HG02870 (cell line): ENCODE data around the gene EPHB1.

Source experiments
- ATAC-seq: cut with Tn5 transposase; IDR thresholded peaks from one replicate; pipeline ENCODE4 v1.9.1; 2021; ENCODE audit warnings: mild to moderate bottlenecking, moderate library complexity; ENCODE audit not compliant: unreplicated experiment

The EPHB1 gene

DNA sequence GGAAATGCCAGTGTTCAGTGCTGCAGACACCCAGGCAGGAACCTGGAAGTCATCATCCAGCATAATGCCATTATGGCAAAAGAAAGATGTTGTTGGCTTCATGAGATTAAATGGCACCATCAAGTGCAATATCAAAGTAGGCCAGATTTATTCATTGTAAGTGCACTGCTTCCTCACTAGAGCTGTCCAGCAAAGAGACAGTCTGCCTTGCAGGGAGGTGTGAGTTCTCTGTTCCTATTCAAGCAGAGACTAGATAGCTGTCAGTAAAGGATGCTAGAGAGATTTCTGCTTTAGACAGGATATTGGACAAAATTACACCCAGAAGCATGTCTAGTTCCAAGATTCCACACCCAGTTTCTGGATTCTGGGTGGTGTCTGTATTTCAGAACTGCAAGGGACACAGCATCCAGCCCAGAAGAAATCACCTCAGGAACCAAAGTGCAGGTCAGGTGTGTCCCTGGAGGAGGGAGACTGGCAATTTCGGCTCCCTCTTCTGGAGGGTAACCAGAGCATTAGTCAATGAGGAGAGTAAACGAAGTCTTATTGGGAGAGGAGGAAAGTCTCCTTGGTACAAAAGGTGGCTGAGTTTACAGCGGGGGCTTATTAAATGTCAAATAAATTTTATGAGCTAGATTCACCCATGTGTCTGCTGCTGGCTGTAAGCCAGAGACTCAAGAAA is 377.3 kb downstream of the EPHB1 start:
- no peak for ATAC-seq

DNA sequence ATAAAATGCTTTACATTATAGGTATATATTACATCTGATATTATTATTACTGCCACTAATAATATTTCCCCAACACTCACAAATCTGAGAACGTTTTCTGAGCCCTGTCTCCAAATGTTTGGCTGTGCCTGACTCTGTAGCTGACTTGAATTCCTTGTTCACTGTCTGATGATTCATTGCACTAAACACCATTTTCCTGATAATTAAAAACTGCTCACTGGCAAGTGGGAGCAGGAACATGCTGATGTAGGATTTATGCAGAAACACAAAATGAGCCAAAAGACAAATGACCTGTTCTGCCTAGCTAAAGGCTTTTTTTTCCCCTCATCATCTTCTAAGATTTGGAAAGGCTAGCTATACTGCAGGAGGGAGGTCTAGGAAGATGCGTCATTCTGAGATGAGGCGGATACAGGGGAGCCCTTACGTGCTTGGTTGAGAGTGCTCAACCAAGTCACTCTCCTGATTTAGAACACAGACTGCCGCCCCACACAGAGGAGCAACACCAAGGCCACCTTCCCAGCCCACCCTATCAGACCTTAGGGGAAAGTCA is 380.7 kb downstream of the EPHB1 start:
- no peak for ATAC-seq

DNA sequence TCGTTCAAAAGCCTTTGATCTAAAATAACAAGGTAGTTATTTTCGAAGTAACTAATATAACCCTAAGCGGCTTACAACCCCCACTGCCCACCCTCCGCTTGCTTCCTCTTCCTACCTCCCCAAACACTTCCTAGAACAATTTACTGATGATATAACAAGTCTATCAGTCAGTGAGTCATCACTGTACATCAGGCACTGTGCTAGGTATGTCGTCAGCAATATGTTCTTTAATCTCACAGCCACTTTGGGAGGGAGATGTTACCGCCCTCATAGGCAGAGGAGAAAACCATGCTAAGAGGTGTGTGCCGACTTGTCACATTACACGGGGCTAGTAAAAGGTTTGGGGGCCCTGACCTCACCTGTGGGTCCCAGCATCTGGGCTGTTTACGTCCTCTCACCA is 381.8 kb downstream of the EPHB1 start:
- ATAC-seq = no peak

DNA sequence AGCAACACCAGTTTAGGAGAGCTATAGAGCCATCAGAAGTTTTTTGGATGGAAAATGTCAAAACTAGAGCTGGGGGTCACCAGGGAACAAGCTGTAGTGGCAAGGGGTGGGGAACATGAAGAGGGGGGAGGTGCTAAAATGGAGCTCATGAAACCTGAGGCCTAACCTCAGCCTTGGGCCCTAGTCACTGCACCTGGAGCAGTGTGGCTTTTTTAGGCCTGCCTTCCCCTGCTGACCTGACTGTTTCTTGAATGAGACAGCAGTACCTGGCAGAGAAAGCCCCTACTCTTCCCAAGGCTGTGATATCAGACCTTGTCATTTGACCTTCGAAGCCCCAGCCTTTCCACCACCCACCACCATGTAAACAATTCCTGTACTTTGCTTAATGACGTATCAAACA is 383.5 kb downstream of the EPHB1 start:
- no peak for ATAC-seq

DNA sequence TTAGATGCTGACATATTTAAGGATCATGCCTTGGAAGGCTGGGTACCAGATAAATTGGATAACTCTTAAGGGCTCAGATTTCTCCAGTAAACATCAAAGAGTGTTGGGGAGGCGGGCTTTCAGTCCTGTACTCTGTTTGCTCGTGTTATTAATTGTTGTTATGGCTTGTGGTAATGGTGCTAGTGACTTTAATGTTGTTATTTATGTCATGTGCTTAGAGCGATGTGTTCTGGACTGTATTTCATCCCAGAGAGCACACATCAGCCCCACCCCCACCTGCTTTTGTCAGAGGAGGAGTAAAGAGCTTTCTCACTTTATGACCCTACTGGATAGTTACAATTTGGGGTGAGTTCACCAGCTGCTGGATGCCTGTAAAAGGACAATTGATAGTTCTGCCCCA is 386.3 kb downstream of the EPHB1 start:
- no peak for ATAC-seq

DNA sequence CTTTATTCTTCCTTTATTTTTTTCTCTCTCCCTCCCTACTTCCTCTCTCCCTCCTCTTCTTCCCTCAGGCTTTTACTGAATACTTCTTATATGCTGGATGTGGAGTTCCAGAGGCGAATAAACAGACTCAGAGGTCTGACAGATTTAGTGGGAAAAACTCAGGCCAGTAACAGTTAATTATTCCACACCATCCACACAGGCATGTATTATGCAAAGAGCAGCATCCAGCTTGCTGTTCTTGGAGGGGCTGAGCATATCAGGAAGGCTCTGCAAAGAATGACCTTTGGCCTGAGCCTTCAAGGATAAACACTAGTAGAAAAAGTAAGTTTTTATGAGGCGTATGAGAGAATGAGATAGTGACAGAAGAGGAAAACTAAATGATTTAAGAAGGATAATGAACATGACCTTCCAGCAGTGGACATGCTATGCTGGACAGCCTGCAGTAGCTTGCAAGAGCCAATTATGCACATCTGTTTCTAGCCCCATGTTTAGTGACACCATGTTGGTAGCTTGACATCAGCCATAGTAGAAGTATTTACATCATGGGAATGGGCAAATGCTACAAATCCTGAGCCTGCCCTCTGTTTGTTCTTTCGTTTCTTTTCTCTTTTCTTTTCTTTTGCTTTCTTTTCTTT is 387.4 kb downstream of the EPHB1 start:
- ATAC-seq = no peak

DNA sequence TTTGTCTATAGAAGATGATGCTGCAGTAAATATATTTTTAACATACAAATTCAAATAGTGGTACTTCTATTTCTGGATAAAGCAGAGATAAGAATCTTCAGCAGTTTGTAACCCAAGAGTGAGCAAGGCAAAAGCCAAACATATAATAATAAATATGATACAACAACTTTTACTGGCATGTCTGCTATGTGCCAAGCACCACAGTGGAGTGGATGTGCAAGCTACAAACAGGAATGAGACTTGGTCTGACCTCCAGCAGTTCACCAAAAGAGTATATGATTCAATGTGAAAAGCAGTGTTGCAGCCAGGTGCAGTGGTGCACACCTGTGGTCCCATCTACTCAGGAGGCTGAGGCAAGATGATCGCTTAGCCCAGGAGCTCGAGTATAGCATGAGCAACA is 395.6 kb downstream of the EPHB1 start:
- ATAC-seq = no peak

DNA sequence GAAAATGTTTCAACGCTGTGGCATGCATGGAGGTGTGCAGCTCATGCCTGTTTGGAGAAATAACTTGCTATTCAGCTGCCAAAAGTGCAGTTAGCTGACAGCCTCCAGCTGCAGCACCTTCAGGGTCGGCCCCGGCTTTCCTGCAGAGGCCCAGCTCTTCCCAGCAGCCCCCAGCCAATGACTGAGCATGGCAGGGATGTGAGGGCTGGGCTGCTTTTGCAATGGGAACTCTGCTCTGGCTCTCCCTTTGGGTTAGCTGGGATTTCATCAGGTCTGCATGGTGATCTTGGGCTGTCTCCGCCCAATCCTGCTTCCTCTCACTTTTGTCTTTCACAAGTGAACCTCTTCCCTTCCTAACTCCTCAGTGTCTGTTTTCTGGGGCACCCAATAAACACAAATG is 396.6 kb downstream of the EPHB1 start:
- no peak for ATAC-seq

DNA sequence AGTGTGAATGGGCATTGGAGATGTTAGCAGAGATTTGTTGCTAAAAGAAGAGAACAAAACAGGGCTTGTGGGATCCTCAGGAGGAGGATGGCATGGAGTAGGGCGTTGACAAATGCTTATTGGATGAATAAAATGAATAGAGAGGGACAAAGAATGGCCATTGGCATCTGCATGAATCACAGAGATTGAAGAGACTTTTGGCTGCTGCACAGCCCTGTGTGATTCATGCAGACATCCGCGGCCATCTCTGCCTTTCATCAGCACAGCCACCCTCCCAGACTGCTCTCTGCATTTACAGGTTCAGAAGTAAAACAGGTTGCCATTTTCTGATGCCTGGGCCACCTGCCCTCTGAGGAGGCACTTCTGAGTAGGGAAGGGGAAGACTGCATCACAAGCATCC is 397.9 kb downstream of the EPHB1 start:
- ATAC-seq = no peak

DNA sequence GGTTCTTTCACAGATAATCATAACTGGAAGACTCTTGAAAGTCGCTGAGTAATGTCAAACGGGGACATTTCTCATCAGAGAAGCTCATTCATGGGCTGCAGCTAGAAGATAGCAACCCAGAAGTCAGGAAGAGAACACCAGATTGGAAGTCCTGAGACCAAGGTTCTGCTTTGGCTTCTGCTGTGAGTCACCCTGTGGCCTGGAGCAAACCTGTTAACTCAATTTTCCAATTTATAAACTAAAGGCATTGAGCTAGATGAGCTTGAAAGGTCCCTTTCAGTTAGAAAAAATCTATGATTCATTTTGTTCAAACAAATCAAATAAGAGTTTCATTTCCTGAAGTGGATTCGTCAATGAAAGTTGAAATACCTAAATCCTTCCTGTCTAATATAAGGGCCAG is 402.2 kb downstream of the EPHB1 start:
- peak; percentile 76 for ATAC-seq

DNA sequence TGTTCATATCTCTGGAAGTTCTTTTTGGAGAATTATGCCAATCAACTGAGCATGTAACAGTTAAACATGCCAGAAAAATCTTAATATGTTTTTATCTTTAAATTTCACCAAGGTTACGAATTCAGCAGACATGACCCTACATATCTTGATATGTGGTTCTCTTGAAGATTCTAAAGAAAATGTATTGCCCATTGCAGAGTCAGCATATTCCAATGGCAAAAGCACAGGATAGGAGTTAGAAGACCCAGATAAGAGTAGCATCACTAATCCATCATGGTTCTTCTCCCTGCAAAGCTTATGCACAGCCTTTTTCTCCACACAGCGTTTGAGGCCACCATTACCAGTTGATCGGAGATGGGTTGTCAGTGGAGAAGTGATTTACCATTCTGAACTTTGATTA is 402.8 kb downstream of the EPHB1 start:
- ATAC-seq = no peak

DNA sequence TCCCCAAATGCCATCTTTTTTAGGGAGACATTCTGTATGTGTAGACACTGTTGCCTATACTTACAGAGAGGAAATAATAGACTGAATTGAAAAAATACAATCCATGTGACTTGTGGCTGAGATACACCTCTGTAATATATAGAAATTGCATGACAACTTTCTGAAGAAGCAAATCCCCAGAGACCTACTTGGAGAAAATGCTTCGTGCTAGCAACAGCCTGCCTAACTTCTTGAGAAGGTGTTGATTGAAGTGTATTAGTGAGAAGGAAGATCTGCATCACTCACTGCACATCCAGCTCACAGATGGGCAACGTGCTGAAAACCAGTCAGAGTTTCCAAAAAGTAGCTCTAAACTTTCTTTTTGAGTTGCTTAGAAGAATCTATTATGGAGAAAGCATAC is 404.1 kb downstream of the EPHB1 start:
- ATAC-seq = no peak

DNA sequence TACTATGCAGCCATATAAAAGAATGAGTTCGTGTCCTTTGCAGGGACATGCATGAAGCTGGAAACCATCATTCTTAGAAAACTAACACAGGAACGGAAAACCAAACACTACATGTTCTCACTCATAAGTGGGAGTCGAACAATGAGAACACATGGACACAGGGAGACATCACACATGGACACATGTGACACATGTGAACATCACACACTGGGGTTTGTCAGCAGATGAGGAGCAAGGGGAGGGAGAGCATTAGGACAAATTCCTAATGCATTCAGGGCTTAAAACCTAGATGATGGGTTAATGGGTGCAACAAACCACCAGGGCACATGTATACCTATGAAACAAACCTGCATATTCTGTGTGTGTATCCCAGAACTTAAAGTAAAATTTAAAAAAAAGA is 408.0 kb downstream of the EPHB1 start:
- no peak for ATAC-seq

DNA sequence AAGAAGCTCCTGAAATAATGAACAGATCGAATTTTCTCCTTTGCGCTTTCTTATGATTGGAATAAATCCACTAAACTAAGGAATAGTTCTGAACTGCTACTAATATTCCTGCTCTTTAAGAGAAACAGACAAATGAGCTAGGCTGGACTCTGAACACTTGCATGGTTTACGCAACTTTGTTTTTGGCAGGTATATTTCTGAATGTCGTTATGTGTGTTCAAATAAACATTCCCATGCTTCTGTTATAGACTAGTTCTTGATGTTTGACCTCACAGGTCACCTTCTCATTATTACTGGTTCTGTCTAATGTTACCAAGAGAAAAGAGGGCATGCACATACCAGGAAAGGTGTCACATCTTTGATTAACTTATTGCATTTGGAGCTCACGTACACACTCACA is 418.2 kb downstream of the EPHB1 start:
- ATAC-seq = no peak

DNA sequence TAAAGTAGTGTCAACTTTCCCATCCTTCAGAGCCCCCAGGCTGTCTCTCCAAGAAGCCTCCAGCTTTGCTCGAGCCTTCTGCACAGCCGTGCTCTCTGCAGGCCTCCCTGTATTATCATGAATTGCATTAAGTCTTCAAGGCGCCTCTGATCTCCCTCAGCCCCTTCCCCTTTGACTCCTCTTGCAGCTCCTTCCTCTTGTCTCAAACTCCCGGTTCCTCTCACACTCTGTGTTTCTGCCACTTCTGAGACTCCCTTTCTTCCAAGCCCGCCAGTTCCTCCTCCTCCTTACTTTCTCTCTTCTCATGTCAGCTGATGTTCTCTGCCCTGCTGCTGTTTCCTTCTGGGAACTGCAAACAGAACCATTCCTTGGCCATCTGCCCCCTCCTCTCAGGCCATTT is 418.8 kb downstream of the EPHB1 start:
- ATAC-seq = no peak

DNA sequence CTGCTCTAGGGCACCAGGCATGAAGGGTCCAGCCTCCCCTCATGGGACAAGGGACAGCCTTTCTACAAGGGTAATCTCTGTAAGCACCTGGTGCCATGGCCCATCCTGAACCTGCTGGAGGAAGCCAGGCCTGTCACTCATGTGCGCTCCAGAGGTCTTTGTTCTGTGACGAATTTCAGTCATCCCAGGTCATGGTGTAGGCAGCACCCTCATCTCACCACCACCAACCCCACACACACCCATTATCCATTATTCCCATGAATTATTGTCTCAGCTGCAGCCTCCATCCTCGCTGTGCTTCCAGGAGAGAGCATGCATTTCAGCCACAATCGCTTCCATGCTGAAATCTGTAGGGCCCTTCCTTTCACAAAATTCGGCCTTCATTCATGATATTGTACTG is 419.3 kb downstream of the EPHB1 start:
- ATAC-seq = no peak

DNA sequence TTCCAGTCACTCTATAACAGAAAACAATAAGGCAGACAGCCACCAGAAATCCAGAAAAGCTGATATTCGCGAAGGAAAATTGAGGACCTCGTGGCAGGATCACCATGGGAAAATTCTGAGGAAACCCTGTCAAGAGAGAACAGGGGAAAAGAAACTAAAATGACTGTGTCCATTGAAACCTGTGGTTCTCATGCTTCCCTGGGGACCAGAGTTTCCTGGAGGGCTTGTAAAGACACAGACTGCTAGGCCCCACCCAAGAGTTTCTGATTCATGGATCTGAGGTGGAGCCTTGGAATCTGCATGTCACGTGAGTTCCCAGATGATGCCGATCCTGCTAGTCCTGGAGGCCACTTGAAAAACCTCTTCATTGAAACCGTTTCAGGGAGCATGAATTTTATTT is 420.5 kb downstream of the EPHB1 start:
- ATAC-seq = no peak

DNA sequence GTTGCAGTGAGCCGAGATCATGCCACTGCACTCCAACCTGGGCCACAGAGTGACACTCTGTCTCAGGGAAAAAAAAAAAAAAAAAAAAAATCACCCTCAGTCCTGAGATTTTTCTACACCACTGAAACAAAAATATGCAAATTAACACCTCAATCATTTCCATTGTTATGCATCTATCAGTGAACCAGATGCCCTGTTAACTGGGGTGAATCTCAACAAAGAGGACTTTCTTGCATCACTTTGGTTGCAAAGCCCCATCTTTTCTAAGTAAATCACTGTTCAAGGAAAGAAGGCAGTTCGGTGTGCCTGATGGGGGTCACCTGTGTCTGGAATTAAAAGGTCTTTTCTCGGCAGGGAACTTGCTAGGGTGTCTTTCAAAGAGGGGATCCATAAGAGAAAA is 421.6 kb downstream of the EPHB1 start:
- no peak for ATAC-seq

DNA sequence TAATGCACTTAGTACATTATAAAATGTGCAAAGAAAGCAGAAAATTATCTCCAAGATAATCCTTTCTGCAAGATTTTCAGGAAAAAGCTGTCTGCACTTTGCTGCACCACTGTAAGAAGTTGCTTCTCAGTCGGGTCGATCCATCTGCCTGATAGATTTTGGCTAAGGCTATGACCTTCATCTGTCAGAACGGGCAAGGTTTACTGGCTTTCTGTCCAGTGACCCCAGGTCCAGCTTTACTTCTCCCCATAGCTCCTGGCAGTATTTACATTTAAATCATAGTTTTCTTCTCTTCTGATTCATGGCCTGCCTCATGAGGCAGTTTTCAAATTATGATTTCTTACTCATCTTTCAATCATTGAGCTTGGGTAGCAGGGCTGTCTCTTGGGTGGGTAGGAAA is 422.7 kb downstream of the EPHB1 start:
- ATAC-seq = no peak

DNA sequence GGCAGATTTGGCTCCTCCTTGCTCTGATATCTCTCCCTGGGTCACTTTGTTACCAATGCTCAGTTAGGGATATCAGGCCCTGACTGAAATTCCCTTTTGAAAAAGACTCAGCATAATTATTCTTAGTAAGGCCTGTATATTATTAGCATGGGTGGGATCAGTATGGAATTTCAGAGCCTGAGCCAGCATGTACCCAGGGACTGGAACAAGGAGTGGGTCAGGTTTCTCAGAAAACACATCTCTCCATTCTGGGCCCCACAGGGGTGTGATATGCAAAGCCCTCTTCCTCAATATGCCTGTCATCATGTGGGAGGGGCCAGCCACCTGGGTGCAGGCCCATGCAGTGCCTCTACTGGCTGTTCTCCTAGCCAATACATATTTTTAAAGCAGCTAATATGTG is 423.2 kb downstream of the EPHB1 start:
- no peak for ATAC-seq

DNA sequence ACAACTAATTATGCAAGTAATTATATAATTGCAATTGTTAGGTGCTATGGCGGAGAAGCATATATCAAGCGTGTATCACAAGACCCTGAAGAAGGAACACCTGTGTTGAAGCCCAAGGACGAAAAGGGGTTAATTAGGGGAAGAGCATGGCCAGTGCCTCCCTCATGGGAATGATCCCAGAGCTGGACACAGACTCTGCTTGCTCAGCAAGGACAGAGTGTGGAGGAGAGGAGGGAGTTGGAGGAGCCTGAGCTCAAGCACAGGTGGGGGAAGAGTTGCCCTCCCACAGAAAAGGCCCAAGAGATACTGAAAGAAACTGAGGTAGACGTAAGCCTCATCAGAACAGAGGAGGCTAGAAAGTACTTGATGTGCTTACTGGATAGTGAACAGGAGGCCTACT is 423.7 kb downstream of the EPHB1 start:
- ATAC-seq = no peak

DNA sequence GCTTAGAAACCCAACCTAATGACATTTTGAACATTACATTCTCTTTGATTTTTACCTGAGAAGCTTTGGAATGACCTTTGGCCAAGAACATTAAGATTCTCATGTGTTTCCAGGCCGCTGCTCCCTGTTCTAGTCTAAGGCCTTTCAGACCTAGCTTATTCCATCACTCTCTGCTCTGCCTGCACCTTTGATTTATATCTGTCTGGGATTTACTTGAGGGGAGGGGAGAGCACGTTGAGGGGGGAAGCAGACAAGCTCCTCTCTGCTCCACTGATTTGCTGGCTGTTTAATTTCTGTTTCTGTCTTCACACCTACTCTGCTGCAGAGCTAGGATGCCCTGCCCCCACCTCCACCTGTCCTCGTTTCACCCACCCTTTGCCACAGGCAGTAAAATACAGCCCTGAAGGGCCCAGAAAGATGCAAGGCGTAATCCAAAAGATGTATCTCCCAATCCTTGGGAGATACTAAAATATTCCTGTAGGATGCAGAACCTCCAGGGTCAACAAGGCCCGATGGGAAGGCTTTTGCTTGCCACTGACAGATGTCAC is 429.8 kb downstream of the EPHB1 start:
- no peak for ATAC-seq
